ENCODE data around the gene DDA1. TPM values are rescaled to one million over a fixed set of nuclear protein-coding genes. Genes with fewer than 3 reads are reported as not detected.
A peak's percentile ranks its signal among the peaks of the same experiment; 100 is the strongest.

Gene DDA1
- total RNA-seq, 1 donor = 11.6 TPM

DNA sequence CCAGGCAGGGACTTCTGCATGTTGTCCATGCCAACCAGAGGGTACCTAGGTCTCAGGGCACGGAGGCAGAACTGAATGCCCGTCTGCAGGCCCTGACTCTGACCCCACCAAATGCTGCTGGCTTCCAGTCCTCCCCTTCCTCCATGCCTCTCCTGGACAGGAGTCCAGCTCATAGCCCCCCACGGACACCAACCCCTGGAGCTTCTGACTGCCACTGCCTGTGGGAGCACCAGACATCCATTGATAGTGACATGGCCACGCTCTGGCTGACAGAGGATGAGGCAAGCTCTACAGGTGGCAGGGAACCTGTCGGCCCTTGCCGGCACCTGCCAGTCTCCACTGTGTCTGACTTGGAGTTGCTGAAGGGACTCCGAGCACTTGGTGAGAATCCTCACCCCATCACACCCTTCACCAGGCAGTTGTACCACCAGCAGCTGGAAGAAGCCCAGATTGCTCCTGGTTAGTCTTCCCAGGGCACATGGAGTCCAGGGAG lies 25.8 kb upstream of the DDA1 start:
- DNase-seq (ENCODE audit: insufficient read length, low spot score, missing footprints) = peak; percentile 26
- H4K20me1 ChIP-seq (ENCODE audit: insufficient read depth, low read length) = peaks cover 3% of the 10 kb centered on the region
- TF ChIP-seq, protein P1, sequence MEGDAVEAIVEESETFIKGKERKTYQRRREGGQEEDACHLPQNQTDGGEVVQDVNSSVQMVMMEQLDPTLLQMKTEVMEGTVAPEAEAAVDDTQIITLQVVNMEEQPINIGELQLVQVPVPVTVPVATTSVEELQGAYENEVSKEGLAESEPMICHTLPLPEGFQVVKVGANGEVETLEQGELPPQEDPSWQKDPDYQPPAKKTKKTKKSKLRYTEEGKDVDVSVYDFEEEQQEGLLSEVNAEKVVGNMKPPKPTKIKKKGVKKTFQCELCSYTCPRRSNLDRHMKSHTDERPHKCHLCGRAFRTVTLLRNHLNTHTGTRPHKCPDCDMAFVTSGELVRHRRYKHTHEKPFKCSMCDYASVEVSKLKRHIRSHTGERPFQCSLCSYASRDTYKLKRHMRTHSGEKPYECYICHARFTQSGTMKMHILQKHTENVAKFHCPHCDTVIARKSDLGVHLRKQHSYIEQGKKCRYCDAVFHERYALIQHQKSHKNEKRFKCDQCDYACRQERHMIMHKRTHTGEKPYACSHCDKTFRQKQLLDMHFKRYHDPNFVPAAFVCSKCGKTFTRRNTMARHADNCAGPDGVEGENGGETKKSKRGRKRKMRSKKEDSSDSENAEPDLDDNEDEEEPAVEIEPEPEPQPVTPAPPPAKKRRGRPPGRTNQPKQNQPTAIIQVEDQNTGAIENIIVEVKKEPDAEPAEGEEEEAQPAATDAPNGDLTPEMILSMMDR (IDR thresholded peaks at IDR 0.05; ENCODE audit: extremely low read depth, low read depth, low read length) = no peak
- peaks cover 7% of the 10 kb centered on the region for H3K4me1 ChIP-seq (ENCODE audit: insufficient read depth, low read length)
- no peaks in the 10 kb centered on the region for H3K9me3 ChIP-seq (ENCODE audit: low read depth, low read length)
- no peak overlapping the region for H3K4me3 ChIP-seq (ENCODE audit: insufficient read depth, low read length)
- no peaks in the 10 kb centered on the region for H3K27me3 ChIP-seq (ENCODE audit: insufficient read depth, low read length)
- no peak overlapping the region for H3K27ac ChIP-seq (ENCODE audit: low read depth, low read length)
- H2AFZ ChIP-seq (ENCODE audit: low read length) = no peak overlapping the region
- H3K4me2 ChIP-seq (ENCODE audit: insufficient read depth, low read length) = no peak overlapping the region
- no peaks in the 10 kb centered on the region for H3K79me2 ChIP-seq (ENCODE audit: insufficient read depth, low read length)
- no peaks in the 10 kb centered on the region for H3K36me3 ChIP-seq (ENCODE audit: insufficient read depth, low read length)

DNA sequence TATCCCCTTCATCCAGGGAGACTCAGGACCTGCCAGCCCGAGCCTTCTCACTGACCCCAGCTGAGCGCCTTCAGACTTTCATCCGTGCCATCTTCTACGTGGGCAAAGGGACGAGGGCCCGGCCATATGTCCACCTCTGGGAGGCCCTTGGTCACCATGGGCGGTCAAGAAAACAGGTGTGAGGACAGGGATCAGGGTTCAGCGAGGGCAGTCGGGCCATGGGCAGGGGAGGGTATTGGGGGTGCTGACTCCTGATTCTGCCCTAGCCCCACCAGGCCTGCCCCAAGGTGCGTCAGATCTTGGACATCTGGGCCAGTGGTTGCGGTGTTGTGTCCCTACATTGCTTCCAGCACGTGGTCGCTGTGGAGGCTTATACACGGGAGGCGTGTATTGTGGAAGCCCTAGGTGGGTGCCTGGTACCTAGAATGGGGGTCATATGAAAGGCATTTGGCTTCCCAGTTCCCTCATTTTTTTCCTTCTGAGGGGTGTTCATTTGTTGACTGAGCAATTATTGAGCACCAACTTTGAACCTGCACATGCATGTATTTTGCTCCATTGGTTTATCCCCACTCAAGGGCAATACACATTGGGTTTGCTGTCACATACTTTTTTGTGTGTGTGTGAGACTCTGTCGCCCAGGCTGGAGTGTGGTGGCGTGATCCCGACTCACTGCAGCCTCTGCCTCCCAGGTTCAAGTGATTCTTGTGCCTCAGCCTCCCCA lies 23.8 kb upstream of the DDA1 start:
- Histone ChIP-seq H3K4me2 (ENCODE audit: insufficient read depth, low read length) (no peak overlapping the region), H3K4me1 (ENCODE audit: insufficient read depth, low read length) (peaks cover 7% of the 10 kb centered on the region), H2AFZ (ENCODE audit: low read length) (no peak overlapping the region), H3K9me3 (ENCODE audit: low read depth, low read length) (no peaks in the 10 kb centered on the region), H3K79me2 (ENCODE audit: insufficient read depth, low read length) (no peaks in the 10 kb centered on the region), H3K27me3 (ENCODE audit: insufficient read depth, low read length) (no peaks in the 10 kb centered on the region), H3K27ac (ENCODE audit: low read depth, low read length) (no peak overlapping the region), H3K36me3 (ENCODE audit: insufficient read depth, low read length) (no peaks in the 10 kb centered on the region), H3K4me3 (ENCODE audit: insufficient read depth, low read length) (no peak overlapping the region), H4K20me1 (ENCODE audit: insufficient read depth, low read length) (no peaks in the 10 kb centered on the region)
- peak; percentile 52 for DNase-seq (ENCODE audit: insufficient read length, low spot score, missing footprints)
- TF ChIP-seq, protein P1 (IDR thresholded peaks at IDR 0.05; ENCODE audit: extremely low read depth, low read depth, low read length) = no peak

DNA sequence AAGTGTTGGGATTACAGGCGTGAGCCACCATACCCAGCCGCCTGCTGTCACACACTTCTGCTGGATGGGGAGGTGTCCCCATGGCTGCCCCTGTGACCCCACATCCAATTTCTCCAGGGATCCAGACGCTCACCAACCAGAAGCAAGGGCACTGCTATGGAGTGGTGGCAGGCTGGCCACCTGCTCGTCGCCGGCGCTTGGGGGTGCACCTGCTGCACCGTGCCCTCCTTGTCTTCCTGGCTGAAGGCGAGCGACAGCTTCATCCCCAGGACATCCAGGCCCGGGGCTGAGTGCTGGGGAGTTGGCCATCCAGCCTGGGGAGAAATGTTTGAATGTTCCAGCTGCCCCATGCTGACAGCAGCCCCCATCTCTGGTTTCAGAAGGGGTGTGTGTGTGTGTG lies 23.1 kb upstream of the DDA1 start:
- DNase-seq (ENCODE audit: insufficient read length, low spot score, missing footprints) = no peak
- TF ChIP-seq, protein P1 (IDR thresholded peaks at IDR 0.05; ENCODE audit: extremely low read depth, low read depth, low read length) = no peak
- Histone ChIP-seq H3K79me2 (ENCODE audit: insufficient read depth, low read length) (no peaks in the 10 kb centered on the region), H2AFZ (ENCODE audit: low read length) (no peak overlapping the region), H4K20me1 (ENCODE audit: insufficient read depth, low read length) (no peaks in the 10 kb centered on the region), H3K9me3 (ENCODE audit: low read depth, low read length) (no peaks in the 10 kb centered on the region), H3K27ac (ENCODE audit: low read depth, low read length) (no peak overlapping the region), H3K4me1 (ENCODE audit: insufficient read depth, low read length) (peaks cover 7% of the 10 kb centered on the region), H3K4me3 (ENCODE audit: insufficient read depth, low read length) (no peak overlapping the region), H3K27me3 (ENCODE audit: insufficient read depth, low read length) (no peaks in the 10 kb centered on the region), H3K4me2 (ENCODE audit: insufficient read depth, low read length) (no peak overlapping the region), H3K36me3 (ENCODE audit: insufficient read depth, low read length) (no peaks in the 10 kb centered on the region)

DNA sequence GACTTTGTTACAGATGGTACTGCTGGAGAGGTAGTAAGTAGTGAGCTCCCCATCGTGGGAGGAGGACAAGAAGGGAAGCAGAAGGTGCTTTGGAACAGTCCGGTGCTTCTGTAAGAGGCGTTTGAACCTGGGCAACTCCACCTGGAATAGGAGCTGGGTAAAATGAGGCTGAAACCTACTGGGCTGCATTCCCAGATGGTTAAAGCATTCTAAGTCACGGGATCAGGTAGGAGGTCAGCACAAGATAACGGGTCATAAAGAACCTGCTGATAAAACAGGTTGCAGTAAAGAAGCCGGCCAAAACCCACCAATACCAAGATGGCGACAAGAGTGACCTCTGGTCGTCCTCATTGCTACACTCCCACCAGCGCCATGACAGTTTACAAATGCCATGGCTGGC lies 22.6 kb upstream of the DDA1 start:
- H2AFZ ChIP-seq (ENCODE audit: low read length) = no peak overlapping the region
- H3K4me1 ChIP-seq (ENCODE audit: insufficient read depth, low read length) = peaks cover 7% of the 10 kb centered on the region
- no peak overlapping the region for H3K4me2 ChIP-seq (ENCODE audit: insufficient read depth, low read length)
- no peak overlapping the region for H3K27ac ChIP-seq (ENCODE audit: low read depth, low read length)
- H3K79me2 ChIP-seq (ENCODE audit: insufficient read depth, low read length) = no peaks in the 10 kb centered on the region
- H4K20me1 ChIP-seq (ENCODE audit: insufficient read depth, low read length) = no peaks in the 10 kb centered on the region
- DNase-seq (ENCODE audit: insufficient read length, low spot score, missing footprints) = no peak
- H3K9me3 ChIP-seq (ENCODE audit: low read depth, low read length) = no peaks in the 10 kb centered on the region
- TF ChIP-seq, protein P1 (IDR thresholded peaks at IDR 0.05; ENCODE audit: extremely low read depth, low read depth, low read length) = no peak
- no peaks in the 10 kb centered on the region for H3K36me3 ChIP-seq (ENCODE audit: insufficient read depth, low read length)
- H3K27me3 ChIP-seq (ENCODE audit: insufficient read depth, low read length) = no peaks in the 10 kb centered on the region
- H3K4me3 ChIP-seq (ENCODE audit: insufficient read depth, low read length) = no peak overlapping the region
